GM23248 (cell line): Measurements from ENCODE around the gene RPL14. TPM values are rescaled to one million over a fixed set of nuclear protein-coding genes. Genes with fewer than 3 reads are reported as not detected.

Source experiments
- DNase-seq: peaks from one replicate; pipeline ENCODE4 v3.0.0-alpha.2; 2015
- H2AFZ ChIP-seq: fragments of 200-600 bp; sonication (generic); 2 replicates; pipeline ENCODE4 v1.6.1; 2016; ENCODE audit warnings: antibody characterized with exemption
- H3F3A ChIP-seq: fragments of 200-600 bp; sonication (generic); 2 replicates; pipeline ENCODE4 v1.6.1; 2016; ENCODE audit warnings: mild to moderate bottlenecking, antibody characterized with exemption, mixed run types; ENCODE audit not compliant: insufficient read depth
- H3K27ac ChIP-seq: fragments of 200-600 bp; sonication (generic); 2 replicates; pipeline ENCODE4 v1.5.1; 2016; ENCODE audit warnings: mild to moderate bottlenecking
- H3K27me3 ChIP-seq: fragments of 200-600 bp; sonication (generic); replicated peaks from 2 replicates; pipeline ENCODE4 v1.6.1; 2016; ENCODE audit warnings: mild to moderate bottlenecking; ENCODE audit not compliant: insufficient read depth
- H3K36me3 ChIP-seq: fragments of 200-600 bp; sonication (generic); 2 replicates; pipeline ENCODE4 v1.6.1; 2016; ENCODE audit warnings: low read depth, mild to moderate bottlenecking
- H3K4me1 ChIP-seq: fragments of 200-600 bp; sonication (generic); 2 replicates; pipeline ENCODE4 v1.6.1; 2016; ENCODE audit warnings: mild to moderate bottlenecking; ENCODE audit not compliant: insufficient read depth
- H3K4me2 ChIP-seq: fragments of 200-600 bp; sonication (generic); one replicate; pipeline ENCODE4 v1.6.1; 2016; ENCODE audit warnings: mild to moderate bottlenecking; ENCODE audit not compliant: unreplicated experiment
- H3K4me3 ChIP-seq: fragments of 200-600 bp; sonication (generic); 2 replicates; pipeline ENCODE4 v1.5.1; 2016; ENCODE audit warnings: mild to moderate bottlenecking
- H3K79me2 ChIP-seq: fragments of 200-600 bp; sonication (generic); 2 replicates; pipeline ENCODE4 v1.6.1; 2016; ENCODE audit warnings: mild to moderate bottlenecking; ENCODE audit not compliant: insufficient read depth
- H3K9ac ChIP-seq: fragments of 200-600 bp; sonication (generic); 2 replicates; pipeline ENCODE4 v1.6.1; 2016; ENCODE audit warnings: mild to moderate bottlenecking
- H3K9me2 ChIP-seq: fragments of 200-600 bp; sonication (generic); 2 replicates; pipeline ENCODE4 v1.6.1; 2016; ENCODE audit warnings: mixed run types, mild to moderate bottlenecking, moderate library complexity; ENCODE audit not compliant: insufficient read depth
- H3K9me3 ChIP-seq: fragments of 200-600 bp; sonication (generic); one replicate; pipeline ENCODE4 v1.6.1; 2017; ENCODE audit warnings: low read depth
- H4K20me1 ChIP-seq: fragments of 200-600 bp; sonication (generic); 2 replicates; pipeline ENCODE4 v1.6.0; 2016; ENCODE audit not compliant: insufficient read depth
- EZH2 ChIP-seq: fragments of 200-600 bp; sonication (generic); IDR thresholded peaks from 2 replicates; pipeline ENCODE4 v1.6.1; 2018; ENCODE audit warnings: antibody characterized with exemption, mild to moderate bottlenecking; ENCODE audit not compliant: insufficient read depth, poor library complexity, severe bottlenecking
- EZH2phosphoT487 ChIP-seq: fragments of 200-600 bp; sonication (generic); IDR thresholded peaks from 2 replicates; pipeline ENCODE4 v1.6.1; 2018; ENCODE audit warnings: antibody characterized with exemption, moderate library complexity, mild to moderate bottlenecking, low read depth; ENCODE audit not compliant: insufficient read depth
- WGBS, 2 experiments: methylation state at CpG; one replicate each; pipeline ENCODE4 v1.1.6; 2015 to 2017; ENCODE audit warnings: low lambda C conversion rate in 2 of 2, low coverage in 1 of 2; ENCODE audit errors: missing lambda C conversion rate in 2 of 2; 5-methylcytosine and 5-hydroxymethylcytosine counted together
- in situ Hi-C: fragments of 300-500 bp; cut with MboI; formaldehyde crosslinking; loops from 2 replicates; pipeline ENCODE4 v1.15.0; 2020
- polyA plus RNA-seq: library from polyadenylated mRNA; unstranded; fragments of >200 nt; fragmentation: Nextera tagmentation; extraction: Ambion mirVana; gene quantifications from 2 replicates; pipeline ENCODE4 v1.2.1, GENCODE V29; 2016
- total RNA-seq: library from RNA; depleted of rRNA; stranded (reverse); fragments of >200 nt; shearing (Covaris generic); gene quantifications from 2 replicates; pipeline ENCODE4 v1.2.3, GENCODE V29; 2014

The RPL14 gene
- total and polyA plus RNA-seq, 2 experiments from 2014 or later = 220 to 431 TPM

GRCh38 chr3:40464339-40465110 lies 7.4 kb downstream of the RPL14 start:
- H3K27me3 ChIP-seq = no peaks in the 10 kb centered on the region
- in situ Hi-C loops = no loop called here
- no peak overlapping the region for H2AFZ ChIP-seq
- no peaks in the 10 kb centered on the region for H3K9me3 ChIP-seq
- no peak overlapping the region for H3K9ac ChIP-seq
- no peak for DNase-seq
- peaks cover 43% of the 10 kb centered on the region for H3K36me3 ChIP-seq
- H3K9me2 ChIP-seq = no peaks in the 10 kb centered on the region
- H3K4me1 ChIP-seq = peaks cover 6% of the 10 kb centered on the region; the same call in 1 of the 2 replicates
- no peak overlapping the region for H3K27ac ChIP-seq
- peaks cover 65% of the 10 kb centered on the region for H3F3A ChIP-seq
- no peak overlapping the region for H3K4me3 ChIP-seq
- 76 to 81% methylated on average over 9 of the region's 9 CpGs for WGBS, 2 experiments
- H3K79me2 ChIP-seq = peaks cover 21% of the 10 kb centered on the region
- no peaks in the 10 kb centered on the region for H4K20me1 ChIP-seq
- no peak for TF ChIP-seq EZH2phosphoT487
- H3K4me2 ChIP-seq = no peak overlapping the region

- H3K4me2 ChIP-seq = no peak overlapping the region
- in situ Hi-C loops = no loop called here
- H3F3A ChIP-seq = peaks cover 61% of the 10 kb centered on the region
- no peaks in the 10 kb centered on the region for H3K9me3 ChIP-seq
- H3K36me3 ChIP-seq = peaks cover 38% of the 10 kb centered on the region
- no peak overlapping the region for H2AFZ ChIP-seq
- peaks cover 15% of the 10 kb centered on the region for H3K79me2 ChIP-seq
- no peak overlapping the region for H3K9ac ChIP-seq
- no peaks in the 10 kb centered on the region for H3K9me2 ChIP-seq
- no peaks in the 10 kb centered on the region for H4K20me1 ChIP-seq
- no peak for DNase-seq
- no peak overlapping the region for H3K27ac ChIP-seq
- H3K27me3 ChIP-seq = no peaks in the 10 kb centered on the region
- no peak for TF ChIP-seq EZH2
- no peak for TF ChIP-seq EZH2phosphoT487
- no peak overlapping the region for H3K4me3 ChIP-seq
- peaks cover 3% of the 10 kb centered on the region; the same call in 1 of the 2 replicates for H3K4me1 ChIP-seq
- WGBS, 2 experiments = 87 to 89% methylated on average over 4 of the region's 4 CpGs
Measured at GRCh38 chr3:40465111-40465407, 7.9 kb downstream of the RPL14 start.

GRCh38 chr3:40465456-40465855 lies 8.3 kb downstream of the RPL14 start:
- H3K9ac ChIP-seq = no peak overlapping the region
- no peaks in the 10 kb centered on the region for H4K20me1 ChIP-seq
- no peak overlapping the region for H3K4me3 ChIP-seq
- H3K4me2 ChIP-seq = no peak overlapping the region
- no peak overlapping the region for H3K27ac ChIP-seq
- H3K4me1 ChIP-seq = no peaks in the 10 kb centered on the region
- in situ Hi-C loops = no loop called here
- no peaks in the 10 kb centered on the region for H3K9me2 ChIP-seq
- peaks cover 34% of the 10 kb centered on the region for H3K36me3 ChIP-seq
- no peak for TF ChIP-seq EZH2phosphoT487
- no peak for TF ChIP-seq EZH2
- no peaks in the 10 kb centered on the region for H3K27me3 ChIP-seq
- H3K9me3 ChIP-seq = no peaks in the 10 kb centered on the region
- WGBS, 2 experiments = 79 to 88% methylated on average over 2 of the region's 2 CpGs
- H3K79me2 ChIP-seq = peaks cover 11% of the 10 kb centered on the region
- no peak overlapping the region for H2AFZ ChIP-seq
- peaks cover 57% of the 10 kb centered on the region for H3F3A ChIP-seq
- DNase-seq = no peak

GRCh38 chr3:40468018-40468417 lies 10.9 kb downstream of the RPL14 start:
- peaks cover 37% of the 10 kb centered on the region for H3F3A ChIP-seq
- no peaks in the 10 kb centered on the region for H3K9me3 ChIP-seq
- H2AFZ ChIP-seq = no peak overlapping the region
- in situ Hi-C loops = no loop called here
- H3K79me2 ChIP-seq = no peaks in the 10 kb centered on the region
- peaks cover 14% of the 10 kb centered on the region for H3K36me3 ChIP-seq
- DNase-seq = no peak
- H3K4me1 ChIP-seq = no peaks in the 10 kb centered on the region
- no peak overlapping the region for H3K27ac ChIP-seq
- no peaks in the 10 kb centered on the region for H3K9me2 ChIP-seq
- H3K4me3 ChIP-seq = no peak overlapping the region
- H3K27me3 ChIP-seq = no peaks in the 10 kb centered on the region
- TF ChIP-seq EZH2phosphoT487 (no peak), EZH2 (no peak)
- H3K9ac ChIP-seq = no peak overlapping the region
- H4K20me1 ChIP-seq = no peaks in the 10 kb centered on the region
- WGBS, 2 experiments = 82 to 83% methylated on average over 4 of the region's 4 CpGs
- no peak overlapping the region for H3K4me2 ChIP-seq
